Calu3 (cell line): ENCODE measurements around the gene TENM4. TPM values are rescaled to one million over a fixed set of nuclear protein-coding genes. Genes with fewer than 3 reads are reported as not detected.

Experiments
- BruUV-seq: library from RNA; stranded (reverse); fragments of 400-500 nt; replicated peaks from 2 replicates; lab custom pipeline; 2021; lab: Mats Ljungman, UMichigan
- CTCF ChIA-PET: fragments of 300-600 bp; sonication (Branson Sonifier 250); formaldehyde crosslinking; loops from one replicate; lab custom pipeline; 2022; ENCODE audit warnings: antibody characterized with exemption; lab: Charles Lee
- DNase-seq: peaks from one replicate; pipeline ENCODE4 v3.0.0; 2022
- H3K27ac Mint-ChIP-seq: one replicate; pipeline ENCODE4 v1.8.0; 2022; ENCODE audit warnings: mixed read lengths; ENCODE audit not compliant: unreplicated experiment
- H3K27me3 Mint-ChIP-seq: one replicate; pipeline ENCODE4 v1.8.0; 2022; ENCODE audit warnings: mixed read lengths; ENCODE audit not compliant: unreplicated experiment
- H3K36me3 Mint-ChIP-seq: one replicate; pipeline ENCODE4 v1.8.0; 2022; ENCODE audit warnings: mild to moderate bottlenecking, moderate library complexity, mixed read lengths; ENCODE audit not compliant: insufficient read depth, unreplicated experiment
- H3K4me1 Mint-ChIP-seq: one replicate; pipeline ENCODE4 v1.8.0; 2022; ENCODE audit warnings: mild to moderate bottlenecking, low read depth, mixed read lengths; ENCODE audit not compliant: unreplicated experiment
- H3K4me3 Mint-ChIP-seq: one replicate; pipeline ENCODE4 v1.8.0; 2022; ENCODE audit warnings: mild to moderate bottlenecking, low read depth, moderate library complexity, mixed read lengths; ENCODE audit not compliant: unreplicated experiment
- H3K9me3 Mint-ChIP-seq: one replicate; pipeline ENCODE4 v1.8.0; 2022; ENCODE audit warnings: low read depth, mixed read lengths; ENCODE audit not compliant: unreplicated experiment
- intact Hi-C: fragments of 100-400 bp; cut with micrococcal nuclease; formaldehyde crosslinking; loops from one replicate; pipeline ENCODE4 v1.10.0; 2022; ENCODE audit not compliant: unreplicated experiment
- total RNA-seq: library from RNA; stranded (reverse); gene quantifications from 2 replicates; pipeline ENCODE4 v1.2.3, GENCODE V29; 2022
- TF ChIP-seq, protein P1 (sequence below): fragments of 200-600 bp; IDR thresholded peaks from one replicate; pipeline ENCODE4 v1.8.0; 2022; ENCODE audit warnings: antibody characterized with exemption; ENCODE audit not compliant: unreplicated experiment

Gene TENM4
- total RNA-seq, 1 experiment from 2014 or later, result not detected

DNA sequence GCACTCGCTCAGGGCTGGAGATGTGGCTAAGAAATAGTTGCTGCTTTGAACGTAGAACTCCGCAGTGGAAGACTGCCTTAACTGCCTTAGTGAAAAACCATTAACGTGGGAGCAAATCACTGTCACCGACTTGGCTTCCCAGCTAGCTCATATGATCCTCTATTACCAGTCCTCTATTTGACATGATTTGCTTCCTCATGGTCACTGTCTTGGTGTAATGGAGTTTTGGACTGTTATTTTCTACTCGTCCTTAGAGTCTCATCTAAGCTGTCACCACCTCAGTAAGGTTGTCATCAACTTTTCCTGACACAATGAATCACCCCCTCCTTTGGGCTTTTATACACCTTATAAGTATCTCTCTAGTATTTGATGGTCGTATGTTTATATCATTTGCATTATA lies 699.1 kb downstream of the TENM4 start:
- no peak overlapping the region for H3K4me3 Mint-ChIP-seq
- CTCF ChIA-PET, result no interaction called here
- TF ChIP-seq, protein P1, sequence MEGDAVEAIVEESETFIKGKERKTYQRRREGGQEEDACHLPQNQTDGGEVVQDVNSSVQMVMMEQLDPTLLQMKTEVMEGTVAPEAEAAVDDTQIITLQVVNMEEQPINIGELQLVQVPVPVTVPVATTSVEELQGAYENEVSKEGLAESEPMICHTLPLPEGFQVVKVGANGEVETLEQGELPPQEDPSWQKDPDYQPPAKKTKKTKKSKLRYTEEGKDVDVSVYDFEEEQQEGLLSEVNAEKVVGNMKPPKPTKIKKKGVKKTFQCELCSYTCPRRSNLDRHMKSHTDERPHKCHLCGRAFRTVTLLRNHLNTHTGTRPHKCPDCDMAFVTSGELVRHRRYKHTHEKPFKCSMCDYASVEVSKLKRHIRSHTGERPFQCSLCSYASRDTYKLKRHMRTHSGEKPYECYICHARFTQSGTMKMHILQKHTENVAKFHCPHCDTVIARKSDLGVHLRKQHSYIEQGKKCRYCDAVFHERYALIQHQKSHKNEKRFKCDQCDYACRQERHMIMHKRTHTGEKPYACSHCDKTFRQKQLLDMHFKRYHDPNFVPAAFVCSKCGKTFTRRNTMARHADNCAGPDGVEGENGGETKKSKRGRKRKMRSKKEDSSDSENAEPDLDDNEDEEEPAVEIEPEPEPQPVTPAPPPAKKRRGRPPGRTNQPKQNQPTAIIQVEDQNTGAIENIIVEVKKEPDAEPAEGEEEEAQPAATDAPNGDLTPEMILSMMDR, result no peak
- H3K9me3 Mint-ChIP-seq, result no peaks in the 10 kb centered on the region
- no peak for DNase-seq
- no peaks in the 10 kb centered on the region for H3K36me3 Mint-ChIP-seq
- peaks cover 85% of the 10 kb centered on the region for H3K27me3 Mint-ChIP-seq
- no TSS peak for BruUV-seq
- no peak overlapping the region for H3K27ac Mint-ChIP-seq
- no peaks in the 10 kb centered on the region for H3K4me1 Mint-ChIP-seq
- intact Hi-C loops, result no loop called here

DNA sequence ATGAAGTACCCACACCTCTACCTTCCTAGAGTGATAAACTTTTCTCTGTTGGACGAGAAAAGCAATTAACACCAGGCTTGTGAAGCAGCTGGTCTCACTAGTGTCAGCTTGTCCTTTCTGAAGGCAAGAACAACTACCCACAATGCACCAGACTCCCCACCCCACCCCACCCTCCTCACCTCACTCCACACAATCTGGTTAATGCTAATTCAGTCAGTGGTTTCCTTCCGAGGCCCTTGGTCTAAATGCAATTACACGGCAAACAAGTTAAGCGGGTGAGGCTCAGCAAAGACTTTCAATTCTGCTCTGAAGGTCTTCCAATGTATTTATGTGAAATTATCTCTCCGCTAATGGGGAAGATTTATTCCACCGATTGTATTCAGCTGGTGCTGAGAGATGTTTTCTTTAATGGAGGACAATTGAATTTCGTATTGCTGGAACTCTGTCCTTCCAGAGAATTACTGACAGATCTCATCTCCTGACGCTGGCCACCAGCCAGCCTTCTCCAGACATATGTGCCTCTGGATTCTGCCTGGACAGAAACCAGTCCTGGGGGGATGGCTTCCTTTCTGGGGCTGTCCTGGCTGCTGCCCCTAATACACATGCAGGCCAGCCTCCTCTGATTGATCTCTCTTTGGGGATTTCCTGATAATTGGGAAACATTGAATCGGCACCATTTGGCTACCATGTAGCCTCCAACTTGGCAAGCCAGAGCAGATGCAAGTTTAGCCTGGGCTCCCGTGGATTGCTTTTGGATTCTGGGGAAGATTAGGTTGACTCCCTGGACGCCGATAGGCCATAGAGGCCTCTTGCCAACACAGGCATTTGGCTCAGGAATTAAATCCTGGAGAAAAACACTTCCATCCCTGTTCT lies 700.4 kb downstream of the TENM4 start:
- no peak for DNase-seq
- TF ChIP-seq, protein P1, result no peak
- Mint-ChIP-seq H3K4me1 (no peaks in the 10 kb centered on the region), H3K36me3 (no peaks in the 10 kb centered on the region), H3K27ac (no peak overlapping the region), H3K9me3 (no peaks in the 10 kb centered on the region), H3K27me3 (peaks cover 91% of the 10 kb centered on the region), H3K4me3 (no peak overlapping the region)
- no TSS peak for BruUV-seq
- intact Hi-C loops, result no loop called here
- CTCF ChIA-PET, result no interaction called here

GRCh38 chr11:78737891-78738290 lies 702.9 kb downstream of the TENM4 start:
- Mint-ChIP-seq H3K9me3 (no peaks in the 10 kb centered on the region), H3K4me3 (no peak overlapping the region), H3K4me1 (no peaks in the 10 kb centered on the region), H3K27ac (no peak overlapping the region), H3K27me3 (peaks cover 86% of the 10 kb centered on the region), H3K36me3 (no peaks in the 10 kb centered on the region)
- CTCF ChIA-PET, result interaction anchor here (0.9 kb wide), 1 partner anchor 11 kb away, joined by 3 read pairs; no protein-coding TSS in a partner anchor
- TF ChIP-seq, protein P1, result no peak
- DNase-seq, result no peak
- intact Hi-C loops, result no loop called here
- BruUV-seq, result no TSS peak

- no TSS peak for BruUV-seq
- TF ChIP-seq, protein P1, result no peak
- CTCF ChIA-PET, result interaction anchor here (0.9 kb wide), 1 partner anchor 11 kb away, joined by 3 read pairs; no protein-coding TSS in a partner anchor
- Mint-ChIP-seq H3K4me1 (no peaks in the 10 kb centered on the region), H3K27me3 (peaks cover 86% of the 10 kb centered on the region), H3K27ac (no peak overlapping the region), H3K4me3 (no peak overlapping the region), H3K9me3 (no peaks in the 10 kb centered on the region), H3K36me3 (peaks cover 3% of the 10 kb centered on the region)
- DNase-seq, result no peak
- intact Hi-C loops, result no loop called here
Observed at GRCh38 chr11:78737301-78737700, 703.5 kb downstream of the TENM4 start.
